HepG2 (cell line): ENCODE measurements around the gene SEL1L2. TPM values are rescaled to one million over a fixed set of nuclear protein-coding genes. Genes with fewer than 3 reads are reported as not detected.
A peak's percentile ranks its signal among the peaks of the same experiment; 100 is the strongest.

ENCODE experiments used
- ATAC-seq: fragments of 200-7000 bp; cut with Tn5 transposase; 3 replicates; pipeline ENCODE4 v1.9.1; 2020; ENCODE audit warnings: mild to moderate bottlenecking, moderate library complexity
- BruUV-seq: library from RNA; stranded (reverse); fragments of 400-500 nt; replicated peaks from 2 replicates; lab custom pipeline; 2021; lab: Mats Ljungman, UMichigan
- CTCF ChIA-PET: fragments of 300-600 bp; formaldehyde crosslinking; extraction: SDS; loops from one replicate; lab custom pipeline; 2021; ENCODE audit warnings: low total read pairs, inconsistent platforms, low intra/inter-chr PET ratio; lab: Yijun Ruan, JAX
- POLR2A ChIA-PET: fragments of 350-600 bp; sonication (Branson Sonifier 250); formaldehyde crosslinking; loops from one replicate; lab custom pipeline; 2020; ENCODE audit warnings: antibody characterized with exemption, inconsistent platforms; lab: Yijun Ruan, JAX
- DNase-seq: peaks from one replicate; pipeline ENCODE4 v3.0.0-alpha.2; 2015; ENCODE audit warnings: low spot score
- FAIRE-seq: peaks from 3 replicates; lab custom pipeline; 2011; peaks lifted over from hg19 to GRCh38; lab: Jason Lieb, UNC
- H2AFZ ChIP-seq: one replicate; pipeline ENCODE4 v1.6.1; 2011; ENCODE audit warnings: low read length, inconsistent platforms
- H3K27ac ChIP-seq: fragments of 300-600 bp; 3 replicates; pipeline ENCODE4 v1.8.0; 2011; ENCODE audit warnings: mixed run types, mild to moderate bottlenecking, mixed read lengths, low read length, inconsistent platforms; ENCODE audit not compliant: insufficient read depth; ENCODE audit errors: extremely low read length
- H3K27me3 ChIP-seq, 2 experiments: fragments of 200-600 bp in 1 of 2; 2 replicates in 1 of 2; 3 replicates in 1 of 2; pipeline versions ENCODE4 v1.6.0 to v1.8.0; 2011; ENCODE audit warnings: low read length in 2 of 2, mild to moderate bottlenecking in 2 of 2, moderate library complexity in 2 of 2, inconsistent platforms in 1 of 2; ENCODE audit not compliant: insufficient read depth in 2 of 2, control insufficient read depth in 1 of 2
- H3K36me3 ChIP-seq, 2 experiments: fragments of 200-600 bp in 1 of 2; replicated peaks in 1 of 2; 2 replicates in 1 of 2; 3 replicates in 1 of 2; pipeline versions ENCODE4 v1.5.1 to v1.8.0; 2011; ENCODE audit warnings: low read length in 2 of 2, inconsistent platforms in 1 of 2; ENCODE audit not compliant: insufficient read depth in 2 of 2, control insufficient read depth in 1 of 2
- H3K4me1 ChIP-seq: 2 replicates; pipeline ENCODE4 v1.5.1; 2012; ENCODE audit warnings: low read length, inconsistent platforms; ENCODE audit not compliant: insufficient read depth
- H3K4me2 ChIP-seq: 2 replicates; pipeline ENCODE4 v1.6.0; 2011; ENCODE audit warnings: low read depth, low read length, inconsistent platforms
- H3K4me3 ChIP-seq, 3 experiments: fragments of 200-600 bp in 1 of 3; sonication (generic), shearing (Covaris generic) in 1 of 3; replicated peaks in 1 of 3; 2 replicates each; pipeline ENCODE4 v1.5.1; 2011 to 2016; ENCODE audit warnings: low read length in 3 of 3, inconsistent platforms in 2 of 3, low read depth in 2 of 3, mild to moderate bottlenecking in 2 of 3, control low read depth in 1 of 3, mixed read lengths in 1 of 3; ENCODE audit not compliant: insufficient read depth in 1 of 3
- H3K79me2 ChIP-seq: one replicate; pipeline ENCODE4 v1.6.1; 2011; ENCODE audit warnings: low read length, inconsistent platforms; ENCODE audit not compliant: insufficient read depth
- H3K9ac ChIP-seq: 2 replicates; pipeline ENCODE4 v1.6.0; 2011; ENCODE audit warnings: mild to moderate bottlenecking, low read depth, low read length, inconsistent platforms; ENCODE audit not compliant: insufficient read depth
- H3K9me3 ChIP-seq: 2 replicates; pipeline ENCODE4 v1.5.1; 2012; ENCODE audit warnings: mild to moderate bottlenecking, low read length
- H4K20me1 ChIP-seq: 2 replicates; pipeline ENCODE4 v1.6.0; 2011; ENCODE audit warnings: inconsistent platforms, mild to moderate bottlenecking, low read length, moderate library complexity; ENCODE audit not compliant: insufficient read depth
- CREB3 ChIP-seq: sonication (generic); formaldehyde crosslinking; IDR thresholded peaks from 2 replicates; pipeline ENCODE4 v1.5.0; 2020; ENCODE audit warnings: missing genetic modification reagents
- KDM2A ChIP-seq: sonication (generic); formaldehyde crosslinking; IDR thresholded peaks from 2 replicates; pipeline ENCODE4 v1.4.0; 2020; ENCODE audit warnings: low read depth, missing genetic modification reagents, borderline replicate concordance
- RBM39 ChIP-seq: fragments of 200-400 bp; formaldehyde crosslinking; IDR thresholded peaks from one replicate; pipeline ENCODE4 v1.6.1; 2018; ENCODE audit warnings: antibody characterized with exemption, mild to moderate bottlenecking, low read depth, low read length; ENCODE audit not compliant: poor library complexity, severe bottlenecking
- TAF15 ChIP-seq: fragments of 200-400 bp; formaldehyde crosslinking; IDR thresholded peaks from one replicate; pipeline ENCODE4 v1.6.1; 2018; ENCODE audit warnings: mild to moderate bottlenecking, low read depth, low read length; ENCODE audit not compliant: poor library complexity, severe bottlenecking
- TRIM24 ChIP-seq: sonication (generic); formaldehyde crosslinking; IDR thresholded peaks from 2 replicates; pipeline ENCODE4 v1.8.0; 2022; ENCODE audit warnings: mild to moderate bottlenecking, missing genetic modification reagents
- ZFP36L2 ChIP-seq: sonication (generic); formaldehyde crosslinking; IDR thresholded peaks from 2 replicates; pipeline ENCODE4 v1.4.0; 2020; ENCODE audit warnings: missing genetic modification reagents
- ZNF282 ChIP-seq: fragments of 450-650 bp; IDR thresholded peaks from 2 replicates; pipeline ENCODE4 v1.6.1; 2018; ENCODE audit not compliant: partially characterized antibody
- ZNF382 ChIP-seq: sonication (generic); formaldehyde crosslinking; IDR thresholded peaks from 2 replicates; pipeline ENCODE4 v1.5.0; 2020; ENCODE audit warnings: missing genetic modification reagents, mild to moderate bottlenecking, borderline replicate concordance
- ZNF552 ChIP-seq: sonication (generic); formaldehyde crosslinking; IDR thresholded peaks from 2 replicates; pipeline ENCODE4 v1.9.0; 2022; ENCODE audit warnings: missing genetic modification reagents, mild to moderate bottlenecking, borderline replicate concordance
- WGBS: methylation state at CpG from one replicate; pipeline ENCODE4 v1.1.6; 2017; ENCODE audit warnings: low lambda C conversion rate; 5-methylcytosine and 5-hydroxymethylcytosine counted together
- in situ Hi-C: cut with HindIII; loops from 2 replicates; pipeline ENCODE4 v1.10.0; 2017; ENCODE audit warnings: low pct_unique_long_range_greater_than_20kb; ENCODE audit not compliant: extremely low pct_ligation_motif_present
- intact Hi-C: fragments of 100-400 bp; cut with micrococcal nuclease; formaldehyde crosslinking; loops from one replicate; pipeline ENCODE4 v1.10.0; 2022; ENCODE audit not compliant: unreplicated experiment
- polyA plus RNA-seq, 8 experiments: library from polyadenylated mRNA; depleted of rRNA in 3 of 8; stranded (reverse) in 7 of 8; unstranded in 1 of 8; fragments of >200 nt; fragmentation: Illumina TruSeq in 4 of 8; extraction: Trizol in 4 of 8; gene quantifications; 2 replicates each; pipeline versions ENCODE4 v1.2.1 to v1.2.3, GENCODE V29; 2011 to 2016; ENCODE audit warnings: low read depth in 4 of 8, missing spikeins in 1 of 8, mixed read lengths in 1 of 8; ENCODE audit not compliant: insufficient read depth in 1 of 8
- total RNA-seq, 5 experiments: library from RNA; depleted of rRNA; stranded (reverse); fragments of >200 nt; fragmentation: Illumina TruSeq; extraction: Trizol; gene quantifications; 2 replicates each; pipeline ENCODE4 v1.2.3, GENCODE V29; 2016; ENCODE audit warnings: low read depth in 1 of 5

SEL1L2 gene
- total and polyA plus RNA-seq, 2 of the 13 experiments (the other 11 are each of a cell fraction or from before 2014, with no cell fraction given) = not detected

GRCh38 chr20:13813910-13814309, 176.5 kb downstream of the SEL1L2 start:
- Histone ChIP-seq H4K20me1 (no peaks in the 10 kb centered on the region), H3K4me3 (no peak overlapping the region), H3K36me3 (peaks cover 45 to 94% of the 10 kb centered on the region in 2 experiments), H3K4me2 (no peak overlapping the region), H3K9ac (no peak overlapping the region), H3K27ac (no peak overlapping the region), H3K9me3 (no peaks in the 10 kb centered on the region), H3K27me3 (no peaks in the 10 kb centered on the region), H3K79me2 (no peaks in the 10 kb centered on the region), H2AFZ (no peak overlapping the region), H3K4me1 (peaks cover 15% of the 10 kb centered on the region)
- 84% methylated on average over 3 of the region's 3 CpGs for WGBS
- no TSS peak for BruUV-seq
- no peak for ATAC-seq
- in situ Hi-C loops = no loop called here
- ChIA-PET CTCF (no interaction called here), POLR2A (no interaction called here)
- intact Hi-C loops = no loop called here
- DNase-seq = no peak
- TF ChIP-seq TRIM24 (CRISPR knock-in tag) = no peak
- TF ChIP-seq ZNF552 = no peak
- no peak for TF ChIP-seq TAF15
- TF ChIP-seq KDM2A (CRISPR knock-in tag) = no peak
- TF ChIP-seq RBM39 = no peak
- no peak for FAIRE-seq

- peaks cover 46 to 88% of the 10 kb centered on the region in 2 experiments for H3K36me3 ChIP-seq
- ATAC-seq = no peak
- peaks cover 15% of the 10 kb centered on the region for H3K4me1 ChIP-seq
- FAIRE-seq = no peak
- no peaks in the 10 kb centered on the region for H3K9me3 ChIP-seq
- no peaks in the 10 kb centered on the region for H4K20me1 ChIP-seq
- H2AFZ ChIP-seq = no peak overlapping the region
- intact Hi-C loops (no loop called here), in situ Hi-C loops (no loop called here)
- no peaks in the 10 kb centered on the region for H3K79me2 ChIP-seq
- POLR2A ChIA-PET = no interaction called here
- H3K9ac ChIP-seq = no peak overlapping the region
- no TSS peak for BruUV-seq
- no peak overlapping the region for H3K4me3 ChIP-seq
- H3K27ac ChIP-seq = no peak overlapping the region
- H3K4me2 ChIP-seq = no peak overlapping the region
- CTCF ChIA-PET = no interaction called here
- no peaks in the 10 kb centered on the region for H3K27me3 ChIP-seq
- DNase-seq = no peak
- TF ChIP-seq CREB3 (CRISPR knock-in tag) (no peak), ZNF282 (peak; percentile 69), ZNF382 (no peak), ZFP36L2 (CRISPR knock-in tag) (no peak)
Observed at GRCh38 chr20:13810446-13810845, 180.0 kb downstream of the SEL1L2 start.
